HepG2 (cell line): ENCODE data around the gene PGM2. TPM values are rescaled to one million over a fixed set of nuclear protein-coding genes. Genes with fewer than 3 reads are reported as not detected.

Source experiments
- ATAC-seq: fragments of 200-7000 bp; cut with Tn5 transposase; 3 replicates; pipeline ENCODE4 v1.9.1; 2020; ENCODE audit warnings: mild to moderate bottlenecking, moderate library complexity
- BruUV-seq: library from RNA; stranded (reverse); fragments of 400-500 nt; replicated peaks from 2 replicates; lab custom pipeline; 2021; lab: Mats Ljungman, UMichigan
- CTCF ChIA-PET: fragments of 300-600 bp; formaldehyde crosslinking; extraction: SDS; loops from one replicate; lab custom pipeline; 2021; ENCODE audit warnings: low total read pairs, inconsistent platforms, low intra/inter-chr PET ratio; lab: Yijun Ruan, JAX
- POLR2A ChIA-PET: fragments of 350-600 bp; sonication (Branson Sonifier 250); formaldehyde crosslinking; loops from one replicate; lab custom pipeline; 2020; ENCODE audit warnings: antibody characterized with exemption, inconsistent platforms; lab: Yijun Ruan, JAX
- DNase-seq: peaks from one replicate; pipeline ENCODE4 v3.0.0-alpha.2; 2015; ENCODE audit warnings: low spot score
- FAIRE-seq: peaks from 3 replicates; lab custom pipeline; 2011; peaks lifted over from hg19 to GRCh38; lab: Jason Lieb, UNC
- H2AFZ ChIP-seq: one replicate; pipeline ENCODE4 v1.6.1; 2011; ENCODE audit warnings: low read length, inconsistent platforms
- H3K27ac ChIP-seq: fragments of 300-600 bp; 3 replicates; pipeline ENCODE4 v1.8.0; 2011; ENCODE audit warnings: mixed run types, mild to moderate bottlenecking, mixed read lengths, low read length, inconsistent platforms; ENCODE audit not compliant: insufficient read depth; ENCODE audit errors: extremely low read length
- H3K27me3 ChIP-seq, 2 experiments: fragments of 200-600 bp in 1 of 2; 2 replicates in 1 of 2; 3 replicates in 1 of 2; pipeline versions ENCODE4 v1.6.0 to v1.8.0; 2011; ENCODE audit warnings: low read length in 2 of 2, mild to moderate bottlenecking in 2 of 2, moderate library complexity in 2 of 2, inconsistent platforms in 1 of 2; ENCODE audit not compliant: insufficient read depth in 2 of 2, control insufficient read depth in 1 of 2
- H3K36me3 ChIP-seq, 2 experiments: fragments of 200-600 bp in 1 of 2; replicated peaks in 1 of 2; 2 replicates in 1 of 2; 3 replicates in 1 of 2; pipeline versions ENCODE4 v1.5.1 to v1.8.0; 2011; ENCODE audit warnings: low read length in 2 of 2, inconsistent platforms in 1 of 2; ENCODE audit not compliant: insufficient read depth in 2 of 2, control insufficient read depth in 1 of 2
- H3K4me1 ChIP-seq: 2 replicates; pipeline ENCODE4 v1.5.1; 2012; ENCODE audit warnings: low read length, inconsistent platforms; ENCODE audit not compliant: insufficient read depth
- H3K4me2 ChIP-seq: 2 replicates; pipeline ENCODE4 v1.6.0; 2011; ENCODE audit warnings: low read depth, low read length, inconsistent platforms
- H3K4me3 ChIP-seq, 3 experiments: fragments of 200-600 bp in 1 of 3; sonication (generic), shearing (Covaris generic) in 1 of 3; replicated peaks in 1 of 3; 2 replicates each; pipeline ENCODE4 v1.5.1; 2011 to 2016; ENCODE audit warnings: low read length in 3 of 3, inconsistent platforms in 2 of 3, low read depth in 2 of 3, mild to moderate bottlenecking in 2 of 3, control low read depth in 1 of 3, mixed read lengths in 1 of 3; ENCODE audit not compliant: insufficient read depth in 1 of 3
- H3K79me2 ChIP-seq: one replicate; pipeline ENCODE4 v1.6.1; 2011; ENCODE audit warnings: low read length, inconsistent platforms; ENCODE audit not compliant: insufficient read depth
- H3K9ac ChIP-seq: 2 replicates; pipeline ENCODE4 v1.6.0; 2011; ENCODE audit warnings: mild to moderate bottlenecking, low read depth, low read length, inconsistent platforms; ENCODE audit not compliant: insufficient read depth
- H3K9me3 ChIP-seq: 2 replicates; pipeline ENCODE4 v1.5.1; 2012; ENCODE audit warnings: mild to moderate bottlenecking, low read length
- H4K20me1 ChIP-seq: 2 replicates; pipeline ENCODE4 v1.6.0; 2011; ENCODE audit warnings: inconsistent platforms, mild to moderate bottlenecking, low read length, moderate library complexity; ENCODE audit not compliant: insufficient read depth
- E2F5 ChIP-seq: sonication (generic); formaldehyde crosslinking; conservative IDR thresholded peaks from 2 replicates; pipeline ENCODE4 v1.4.0; 2020; ENCODE audit warnings: missing genetic modification reagents
- HNRNPL ChIP-seq: fragments of 200-400 bp; formaldehyde crosslinking; IDR thresholded peaks from 2 replicates; pipeline ENCODE4 v1.6.1; 2017; ENCODE audit warnings: mild to moderate bottlenecking, low read depth, low read length
- NR2F6 ChIP-seq, 2 experiments: IDR thresholded peaks; 2 replicates each; pipeline ENCODE4 v1.6.1; 2016; ENCODE audit warnings: antibody characterized with exemption in 1 of 2, mild to moderate bottlenecking in 1 of 2
- RAD51 ChIP-seq: fragments of 450-650 bp; IDR thresholded peaks from 2 replicates; pipeline ENCODE4 v1.6.1; 2016; ENCODE audit warnings: borderline replicate concordance
- ZNF616 ChIP-seq: sonication (generic); formaldehyde crosslinking; IDR thresholded peaks from 2 replicates; pipeline ENCODE4 v1.5.0; 2020; ENCODE audit warnings: low read depth, mild to moderate bottlenecking, missing genetic modification reagents
- ZNF749 ChIP-seq: sonication (generic); formaldehyde crosslinking; IDR thresholded peaks from 2 replicates; pipeline ENCODE4 v1.8.0; 2022; ENCODE audit warnings: mild to moderate bottlenecking, missing genetic modification reagents, moderate library complexity, borderline replicate concordance
- ZNF790 ChIP-seq: sonication (generic); formaldehyde crosslinking; IDR thresholded peaks from 2 replicates; pipeline ENCODE4 v1.8.0; 2022; ENCODE audit warnings: missing genetic modification reagents, mild to moderate bottlenecking, borderline replicate concordance
- WGBS: methylation state at CpG from one replicate; pipeline ENCODE4 v1.1.6; 2017; ENCODE audit warnings: low lambda C conversion rate; 5-methylcytosine and 5-hydroxymethylcytosine counted together
- in situ Hi-C: cut with HindIII; loops from 2 replicates; pipeline ENCODE4 v1.10.0; 2017; ENCODE audit warnings: low pct_unique_long_range_greater_than_20kb; ENCODE audit not compliant: extremely low pct_ligation_motif_present
- intact Hi-C: fragments of 100-400 bp; cut with micrococcal nuclease; formaldehyde crosslinking; loops from one replicate; pipeline ENCODE4 v1.10.0; 2022; ENCODE audit not compliant: unreplicated experiment
- polyA plus RNA-seq, 8 experiments: library from polyadenylated mRNA; depleted of rRNA in 3 of 8; stranded (reverse) in 7 of 8; unstranded in 1 of 8; fragments of >200 nt; fragmentation: Illumina TruSeq in 4 of 8; extraction: Trizol in 4 of 8; gene quantifications; 2 replicates each; pipeline versions ENCODE4 v1.2.1 to v1.2.3, GENCODE V29; 2011 to 2016; ENCODE audit warnings: low read depth in 4 of 8, missing spikeins in 1 of 8, mixed read lengths in 1 of 8; ENCODE audit not compliant: insufficient read depth in 1 of 8
- total RNA-seq, 5 experiments: library from RNA; depleted of rRNA; stranded (reverse); fragments of >200 nt; fragmentation: Illumina TruSeq; extraction: Trizol; gene quantifications; 2 replicates each; pipeline ENCODE4 v1.2.3, GENCODE V29; 2016; ENCODE audit warnings: low read depth in 1 of 5

PGM2 gene
- total and polyA plus RNA-seq, 2 of the 13 experiments (the other 11 are each of a cell fraction or from before 2014, with no cell fraction given): 14.6 to 36.9 TPM

- intact Hi-C loops: loop anchor here (10.0 kb wide), 1 partner anchor 89 kb away; no protein-coding TSS in a partner anchor
- Histone ChIP-seq H3K4me2 (no peak overlapping the region), H3K9me3 (no peaks in the 10 kb centered on the region), H3K27me3 (peaks cover 1 to 11% of the 10 kb centered on the region in 2 experiments; a peak in 1 of 5 replicates), H3K36me3 (no peaks in the 10 kb centered on the region), H3K4me3 (no peak overlapping the region), H2AFZ (no peak overlapping the region), H3K4me1 (no peaks in the 10 kb centered on the region), H3K79me2 (no peaks in the 10 kb centered on the region), H3K9ac (no peak overlapping the region), H4K20me1 (no peaks in the 10 kb centered on the region), H3K27ac (no peak overlapping the region)
- 36% methylated on average over 8 of the region's 8 CpGs for WGBS
- DNase-seq (no peak), FAIRE-seq (no peak), ATAC-seq (no peak)
- POLR2A ChIA-PET: no interaction called here
- CTCF ChIA-PET: no interaction called here
- no TSS peak for BruUV-seq
- in situ Hi-C loops: no loop called here
- no peak for TF ChIP-seq ZNF616 (CRISPR knock-in tag)
- no peak for TF ChIP-seq RAD51
- no peak for TF ChIP-seq ZNF749 (CRISPR knock-in tag)
- no peak for TF ChIP-seq NR2F6 (IDR thresholded peaks at IDR 0.05)
- no peak for TF ChIP-seq NR2F6 (CRISPR knock-in tag; IDR thresholded peaks at IDR 0.05)
These were observed 59.0 kb downstream of the PGM2 start for GRCh38 chr4:37885496-37885895.

GRCh38 chr4:37889849-37890800 is 63.6 kb downstream of the PGM2 start:
- FAIRE-seq (no peak), ATAC-seq (no peak; the same call in 2 of the 3 replicates), DNase-seq (no peak)
- H3K4me1 ChIP-seq: peaks cover 7% of the 10 kb centered on the region; the same call in 1 of the 2 replicates
- in situ Hi-C loops: no loop called here
- no peaks in the 10 kb centered on the region for H3K36me3 ChIP-seq
- no peaks in the 10 kb centered on the region for H3K79me2 ChIP-seq
- H3K4me3 ChIP-seq: peak overlapping the region; percentile 54 to 68 (median 55); a peak in 2 of 6 replicates
- intact Hi-C loops: loop anchor here (10.0 kb wide), 1 partner anchor 85 kb away; no protein-coding TSS in a partner anchor
- no peak overlapping the region for H3K9ac ChIP-seq
- H3K27me3 ChIP-seq: peaks cover 1 to 27% of the 10 kb centered on the region in 2 experiments; a peak in 2 of 5 replicates
- H3K27ac ChIP-seq: no peak overlapping the region
- POLR2A ChIA-PET: no interaction called here
- no TSS peak for BruUV-seq
- CTCF ChIA-PET: no interaction called here
- no peaks in the 10 kb centered on the region for H4K20me1 ChIP-seq
- no peaks in the 10 kb centered on the region for H3K9me3 ChIP-seq
- WGBS: 82% methylated on average over 36 of the region's 63 CpGs
- no peak overlapping the region for H2AFZ ChIP-seq
- no peak overlapping the region for H3K4me2 ChIP-seq
- TF ChIP-seq E2F5: no peak
- TF ChIP-seq ZNF790 (CRISPR knock-in tag): no peak
- peak; percentile 86 for TF ChIP-seq HNRNPL
